Measurements from ENCODE around the gene PTP4A1. TPM values are rescaled to one million over a fixed set of nuclear protein-coding genes. Genes with fewer than 3 reads are reported as not detected.
"Not testable (repeated sequence)": the region's sequence is repeated elsewhere in the genome, so short reads cannot be mapped to it uniquely, and the experiment has no call there.

The PTP4A1 gene
- total RNA-seq, 2 experiments from 2014 or later: 53.6 to 61.7 TPM

DNA sequence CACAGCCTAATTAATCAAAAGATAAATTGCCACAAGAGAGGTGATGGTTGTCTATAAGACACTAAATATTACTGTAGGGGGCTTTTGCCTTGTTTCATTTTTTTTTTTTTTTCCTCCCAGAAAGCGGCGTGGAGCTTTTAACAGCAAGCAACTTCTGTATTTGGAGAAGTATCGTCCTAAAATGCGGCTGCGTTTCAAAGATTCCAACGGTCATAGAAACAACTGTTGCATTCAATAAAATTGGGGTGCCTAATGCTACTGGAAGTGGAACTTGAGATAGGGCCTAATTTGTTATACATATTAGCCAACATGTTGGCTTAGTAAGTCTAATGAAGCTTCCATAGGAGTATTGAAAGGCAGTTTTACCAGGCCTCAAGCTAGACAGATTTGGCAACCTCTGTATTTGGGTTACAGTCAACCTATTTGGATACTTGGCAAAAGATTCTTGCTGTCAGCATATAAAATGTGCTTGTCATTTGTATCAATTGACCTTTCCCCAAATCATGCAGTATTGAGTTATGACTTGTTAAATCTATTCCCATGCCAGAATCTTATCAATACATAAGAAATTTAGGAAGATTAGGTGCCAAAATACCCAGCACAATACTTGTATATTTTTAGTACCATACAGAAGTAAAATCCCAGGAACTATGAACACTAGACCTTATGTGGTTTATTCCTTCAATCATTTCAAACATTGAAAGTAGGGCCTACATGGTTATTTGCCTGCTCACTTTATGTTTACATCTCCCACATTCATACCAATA is 7.8 kb downstream of the PTP4A1 start:
- Mint-ChIP-seq H3K4me1 (peaks cover 15% of the 10 kb centered on the region), H3K4me3 (no peak overlapping the region), H3K9me3 (no peaks in the 10 kb centered on the region), H3K27me3 (no peaks in the 10 kb centered on the region), H3K36me3 (ENCODE audit: low read depth) (peaks cover 44% of the 10 kb centered on the region), H3K27ac (no peak overlapping the region)
- ChIA-PET CTCF (no interaction called here), POLR2A (no interaction called here)
- no peak for DNase-seq

- peaks cover 12% of the 10 kb centered on the region for H3K4me1 Mint-ChIP-seq
- CTCF ChIA-PET: no interaction called here
- H3K36me3 Mint-ChIP-seq (ENCODE audit: low read depth): peaks cover 44% of the 10 kb centered on the region
- no peak overlapping the region for H3K27ac Mint-ChIP-seq
- no peak overlapping the region for H3K4me3 Mint-ChIP-seq
- POLR2A ChIA-PET: no interaction called here
- no peak for DNase-seq
- H3K27me3 Mint-ChIP-seq: no peaks in the 10 kb centered on the region
- no peaks in the 10 kb centered on the region for H3K9me3 Mint-ChIP-seq
These were observed 8.4 kb downstream of the PTP4A1 start for GRCh38 chr6:63580704-63580961.

- POLR2A ChIA-PET: no interaction called here
- no peak overlapping the region for H3K4me3 Mint-ChIP-seq
- no peak overlapping the region for H3K27ac Mint-ChIP-seq
- H3K27me3 Mint-ChIP-seq: peaks cover 2% of the 10 kb centered on the region
- no peak for DNase-seq
- H3K9me3 Mint-ChIP-seq: no peaks in the 10 kb centered on the region
- peaks cover 41% of the 10 kb centered on the region for H3K36me3 Mint-ChIP-seq (ENCODE audit: low read depth)
- CTCF ChIA-PET: no interaction called here
- H3K4me1 Mint-ChIP-seq: peaks cover 7% of the 10 kb centered on the region
These were observed 9.2 kb downstream of the PTP4A1 start for GRCh38 chr6:63581355-63582013.

DNA sequence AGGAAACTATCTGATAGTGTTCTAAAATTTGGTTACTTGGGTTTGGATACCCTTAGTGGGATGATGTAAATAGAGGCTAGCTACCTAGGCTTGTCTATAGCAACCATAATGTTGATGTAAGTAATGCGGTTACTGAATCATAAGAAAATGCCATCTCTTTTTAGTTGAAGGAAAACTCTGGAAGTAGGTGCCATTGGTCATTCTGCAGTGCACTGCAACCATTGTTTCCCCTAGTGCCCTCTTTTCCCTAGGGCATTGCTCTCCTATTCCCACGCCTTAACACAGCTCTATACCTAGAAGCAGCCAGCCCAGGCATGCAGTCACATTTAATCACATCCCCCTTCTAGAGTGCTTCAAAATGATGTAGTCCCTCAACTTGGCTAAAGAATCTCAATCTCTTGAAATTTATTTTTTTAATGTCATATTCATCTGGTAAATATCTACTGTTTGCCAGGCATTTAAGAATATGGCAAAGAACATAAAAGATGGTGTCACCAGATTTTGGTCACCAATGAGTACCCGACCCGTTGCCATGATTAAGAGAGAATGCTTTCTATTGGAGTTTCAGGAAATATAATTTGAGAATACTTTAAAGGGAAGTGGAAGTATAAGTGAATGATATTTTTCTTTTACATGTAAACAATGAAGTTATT is 10.4 kb downstream of the PTP4A1 start:
- CTCF ChIA-PET: interaction anchor here (2.1 kb wide), 1 partner anchor 9 kb away, joined by 12 read pairs; no protein-coding TSS in a partner anchor
- peaks cover 30% of the 10 kb centered on the region for H3K36me3 Mint-ChIP-seq (ENCODE audit: low read depth)
- H3K4me3 Mint-ChIP-seq: no peak overlapping the region
- POLR2A ChIA-PET: no interaction called here
- no peak overlapping the region for H3K27ac Mint-ChIP-seq
- no peaks in the 10 kb centered on the region for H3K9me3 Mint-ChIP-seq
- peaks cover 4% of the 10 kb centered on the region for H3K27me3 Mint-ChIP-seq
- no peak for DNase-seq
- H3K4me1 Mint-ChIP-seq: peaks cover 2% of the 10 kb centered on the region

DNA sequence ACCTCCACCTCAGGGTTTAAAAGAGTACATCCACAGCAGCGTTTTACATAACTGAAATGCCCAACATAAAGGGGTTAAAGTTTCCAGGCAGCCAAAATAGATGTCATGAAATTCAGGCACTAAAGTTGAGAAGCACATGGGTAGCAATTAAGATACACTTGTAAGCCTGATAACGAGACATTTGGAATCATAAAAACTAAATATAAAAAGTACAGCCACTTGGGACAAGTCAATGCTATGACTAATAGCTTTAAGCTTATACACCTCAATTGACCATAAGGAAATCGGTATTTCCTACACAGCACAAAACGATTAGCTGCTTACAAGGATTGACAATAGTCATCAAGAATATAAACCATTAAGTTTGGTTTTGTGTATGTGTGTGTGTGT is 11.8 kb downstream of the PTP4A1 start:
- H3K27ac Mint-ChIP-seq: no peak overlapping the region
- H3K36me3 Mint-ChIP-seq (ENCODE audit: low read depth): peaks cover 28% of the 10 kb centered on the region
- H3K4me1 Mint-ChIP-seq: peaks cover 2% of the 10 kb centered on the region
- POLR2A ChIA-PET: no interaction called here
- H3K9me3 Mint-ChIP-seq: no peaks in the 10 kb centered on the region
- DNase-seq: no peak
- H3K4me3 Mint-ChIP-seq: no peak overlapping the region
- H3K27me3 Mint-ChIP-seq: peaks cover 4% of the 10 kb centered on the region
- CTCF ChIA-PET: interaction anchor here (1.0 to 2.1 kb wide), 2 partner anchors 10 to 14 kb away, joined by 6 to 12 read pairs; no protein-coding TSS in a partner anchor

- no peaks in the 10 kb centered on the region for H3K9me3 Mint-ChIP-seq
- POLR2A ChIA-PET: no interaction called here
- peaks cover 2% of the 10 kb centered on the region for H3K4me1 Mint-ChIP-seq
- CTCF ChIA-PET: interaction anchor here (1.0 to 2.1 kb wide), 2 partner anchors 11 to 14 kb away, joined by 6 to 12 read pairs; no protein-coding TSS in a partner anchor
- H3K27ac Mint-ChIP-seq: no peak overlapping the region
- no peak for DNase-seq
- H3K36me3 Mint-ChIP-seq (ENCODE audit: low read depth): peaks cover 28% of the 10 kb centered on the region
- no peak overlapping the region for H3K4me3 Mint-ChIP-seq
- peaks cover 4% of the 10 kb centered on the region for H3K27me3 Mint-ChIP-seq
These were observed 12.3 kb downstream of the PTP4A1 start for GRCh38 chr6:63584566-63584965.

- not testable (repeated sequence) for H3K27me3 Mint-ChIP-seq
These were observed 13.4 kb downstream of the PTP4A1 start for GRCh38 chr6:63585652-63586051.

GRCh38 chr6:63589952-63590411 is 17.7 kb downstream of the PTP4A1 start:
- POLR2A ChIA-PET: no interaction called here
- CTCF ChIA-PET: no interaction called here

More at GRCh38 chr6:63585652-63586051, 13.4 kb downstream of the PTP4A1 start:
- H3K36me3 Mint-ChIP-seq (ENCODE audit: low read depth): peaks cover 17% of the 10 kb centered on the region
- H3K4me1 Mint-ChIP-seq, H3K4me3 Mint-ChIP-seq, H3K9me3 Mint-ChIP-seq, POLR2A ChIA-PET, H3K27ac Mint-ChIP-seq, DNase-seq, CTCF ChIA-PET: not testable (repeated sequence)

DNA sequence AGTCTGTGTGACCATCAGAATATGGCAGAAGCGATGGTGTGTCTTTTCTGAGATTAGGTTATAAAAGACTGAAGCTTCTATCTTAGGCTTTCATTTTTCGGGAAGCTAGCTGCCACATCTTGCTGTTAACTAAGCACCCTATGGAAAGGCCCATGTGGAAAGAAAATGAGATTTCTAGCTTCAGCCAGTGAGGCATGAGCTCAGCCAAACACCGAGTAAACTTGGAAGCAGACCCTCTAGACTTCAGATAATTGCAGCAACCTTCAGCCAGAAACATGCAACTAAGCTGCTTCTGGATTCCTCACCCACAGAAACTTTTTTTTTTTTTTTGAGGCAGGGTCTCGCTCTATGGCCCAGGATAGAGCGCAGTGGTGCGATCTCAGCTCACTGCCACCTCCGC is 20.6 kb downstream of the PTP4A1 start:
- Mint-ChIP-seq H3K36me3 (ENCODE audit: low read depth) (no peaks in the 10 kb centered on the region), H3K4me3 (no peak overlapping the region), H3K9me3 (no peaks in the 10 kb centered on the region), H3K27me3 (peaks cover 6% of the 10 kb centered on the region), H3K27ac (no peak overlapping the region), H3K4me1 (peaks cover 7% of the 10 kb centered on the region)
- CTCF ChIA-PET: interaction anchor here (0.6 to 0.7 kb wide), 2 partner anchors 93 to 883 kb away, joined by 4 read pairs; no protein-coding TSS in a partner anchor
- POLR2A ChIA-PET: no interaction called here
- no peak for DNase-seq

More at GRCh38 chr6:63589952-63590411, 17.7 kb downstream of the PTP4A1 start:
- Mint-ChIP-seq H3K27me3 (peaks cover 4% of the 10 kb centered on the region), H3K4me3 (no peak overlapping the region), H3K4me1 (peaks cover 5% of the 10 kb centered on the region), H3K9me3 (no peaks in the 10 kb centered on the region), H3K27ac (no peak overlapping the region), H3K36me3 (ENCODE audit: low read depth) (no peaks in the 10 kb centered on the region)
- DNase-seq: no peak

DNA sequence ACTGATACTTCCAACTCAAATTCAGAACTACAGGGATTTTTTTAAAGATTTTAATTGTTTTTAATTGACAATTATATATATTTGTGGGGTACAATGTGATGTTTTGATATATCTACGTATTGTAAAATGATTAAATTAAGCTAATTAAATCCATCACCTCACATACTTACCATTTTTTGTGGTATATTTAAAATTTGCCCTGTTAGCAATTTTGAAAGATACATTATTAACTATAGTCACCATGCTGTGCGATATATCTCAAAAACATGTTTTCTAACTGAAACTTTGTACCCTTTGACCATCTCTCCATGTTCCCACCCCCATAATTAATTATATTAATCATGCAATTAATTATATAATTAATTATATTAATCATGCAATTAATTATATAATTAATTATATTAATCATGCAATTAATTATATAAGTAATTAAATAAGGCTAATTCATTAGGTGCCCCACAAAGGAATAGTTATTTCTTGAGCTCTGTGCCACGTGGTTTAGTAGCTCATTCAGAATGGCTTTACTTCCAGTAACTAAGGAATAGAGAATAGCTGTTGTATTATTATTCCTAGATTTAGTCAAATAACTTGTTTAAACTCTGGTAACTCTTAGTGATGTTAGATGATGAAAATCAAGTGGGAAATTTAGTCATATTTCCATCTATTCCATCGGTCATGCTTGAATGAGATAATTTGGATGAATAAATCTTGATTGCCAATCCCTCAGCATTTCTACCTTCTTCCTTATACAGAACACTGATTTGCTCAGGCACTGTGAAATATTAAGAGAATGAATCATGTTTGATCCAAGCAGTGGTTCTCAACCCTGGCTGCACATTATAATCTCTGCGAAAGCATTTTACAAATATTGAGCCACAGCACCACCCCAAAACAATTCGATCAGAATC is 25.1 kb downstream of the PTP4A1 start:
- DNase-seq: no peak
- no peaks in the 10 kb centered on the region for H3K36me3 Mint-ChIP-seq (ENCODE audit: low read depth)
- no peaks in the 10 kb centered on the region for H3K9me3 Mint-ChIP-seq
- ChIA-PET CTCF (interaction anchor here (1.0 to 4.0 kb wide), 7 partner anchors 9 to 167 kb away, joined by 3 to 18 read pairs (median 6); partner anchors contain the start of gene PHF3), POLR2A (no interaction called here)
- H3K27me3 Mint-ChIP-seq: peaks cover 6% of the 10 kb centered on the region
- no peak overlapping the region for H3K27ac Mint-ChIP-seq
- peaks cover 23% of the 10 kb centered on the region for H3K4me1 Mint-ChIP-seq
- peak overlapping the region; percentile 77 for H3K4me3 Mint-ChIP-seq

GRCh38 chr6:63598049-63599036 is 26.1 kb downstream of the PTP4A1 start:
- Mint-ChIP-seq H3K27ac (peak overlapping the region; percentile 64), H3K4me3 (peak overlapping the region; percentile 77), H3K27me3 (peaks cover 6% of the 10 kb centered on the region), H3K4me1 (peaks cover 23% of the 10 kb centered on the region), H3K9me3 (no peaks in the 10 kb centered on the region), H3K36me3 (ENCODE audit: low read depth) (no peaks in the 10 kb centered on the region)
- POLR2A ChIA-PET: no interaction called here
- CTCF ChIA-PET: interaction anchor here (0.6 to 4.0 kb wide), 25 partner anchors 8 to 204 kb away, joined by 3 to 18 read pairs (median 4); partner anchors contain the start of gene PHF3
- DNase-seq: peak; percentile 81
